ENCODE measurements around the gene GTF2H2.
"Not testable (repeated sequence)": the region's sequence is repeated elsewhere in the genome, so short reads cannot be mapped to it uniquely, and the experiment has no call there.

- TF ChIP-seq, protein P1, sequence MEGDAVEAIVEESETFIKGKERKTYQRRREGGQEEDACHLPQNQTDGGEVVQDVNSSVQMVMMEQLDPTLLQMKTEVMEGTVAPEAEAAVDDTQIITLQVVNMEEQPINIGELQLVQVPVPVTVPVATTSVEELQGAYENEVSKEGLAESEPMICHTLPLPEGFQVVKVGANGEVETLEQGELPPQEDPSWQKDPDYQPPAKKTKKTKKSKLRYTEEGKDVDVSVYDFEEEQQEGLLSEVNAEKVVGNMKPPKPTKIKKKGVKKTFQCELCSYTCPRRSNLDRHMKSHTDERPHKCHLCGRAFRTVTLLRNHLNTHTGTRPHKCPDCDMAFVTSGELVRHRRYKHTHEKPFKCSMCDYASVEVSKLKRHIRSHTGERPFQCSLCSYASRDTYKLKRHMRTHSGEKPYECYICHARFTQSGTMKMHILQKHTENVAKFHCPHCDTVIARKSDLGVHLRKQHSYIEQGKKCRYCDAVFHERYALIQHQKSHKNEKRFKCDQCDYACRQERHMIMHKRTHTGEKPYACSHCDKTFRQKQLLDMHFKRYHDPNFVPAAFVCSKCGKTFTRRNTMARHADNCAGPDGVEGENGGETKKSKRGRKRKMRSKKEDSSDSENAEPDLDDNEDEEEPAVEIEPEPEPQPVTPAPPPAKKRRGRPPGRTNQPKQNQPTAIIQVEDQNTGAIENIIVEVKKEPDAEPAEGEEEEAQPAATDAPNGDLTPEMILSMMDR (IDR thresholded peaks at IDR 0.05), result not testable (repeated sequence)
- not testable (repeated sequence) for TF ChIP-seq POLR2A (IDR thresholded peaks at IDR 0.05)
Observed at GRCh38 chr5:71044128-71044527, 23.3 kb downstream of the GTF2H2 start.

All from thyroid gland (tissue), 4 donors.